Rectal smooth muscle tissue (tissue), 1 donor: Measurements from ENCODE around the gene LRRC8B.
"Not testable (repeated sequence)": the region's sequence is repeated elsewhere in the genome, so short reads cannot be mapped to it uniquely, and the experiment has no call there.

Source experiments
- H3K27ac ChIP-seq: one replicate; pipeline ENCODE4 v1.7.0; 2013; ENCODE audit warnings: low read depth, low read length, inconsistent platforms
- H3K27me3 ChIP-seq: one replicate; pipeline ENCODE4 v1.7.0; 2013; ENCODE audit warnings: low read length; ENCODE audit not compliant: control insufficient read depth, insufficient read depth
- H3K36me3 ChIP-seq: one replicate; pipeline ENCODE4 v1.7.0; 2013; ENCODE audit warnings: low read length; ENCODE audit not compliant: control insufficient read depth, insufficient read depth
- H3K4me1 ChIP-seq: one replicate; pipeline ENCODE4 v1.7.0; 2013; ENCODE audit warnings: low read length; ENCODE audit not compliant: control insufficient read depth, insufficient read depth
- H3K4me3 ChIP-seq: one replicate; pipeline ENCODE4 v1.7.0; 2013; ENCODE audit warnings: low read length
- H3K9ac ChIP-seq: one replicate; pipeline ENCODE4 v1.7.0; 2013; ENCODE audit warnings: low read length

Gene LRRC8B

DNA sequence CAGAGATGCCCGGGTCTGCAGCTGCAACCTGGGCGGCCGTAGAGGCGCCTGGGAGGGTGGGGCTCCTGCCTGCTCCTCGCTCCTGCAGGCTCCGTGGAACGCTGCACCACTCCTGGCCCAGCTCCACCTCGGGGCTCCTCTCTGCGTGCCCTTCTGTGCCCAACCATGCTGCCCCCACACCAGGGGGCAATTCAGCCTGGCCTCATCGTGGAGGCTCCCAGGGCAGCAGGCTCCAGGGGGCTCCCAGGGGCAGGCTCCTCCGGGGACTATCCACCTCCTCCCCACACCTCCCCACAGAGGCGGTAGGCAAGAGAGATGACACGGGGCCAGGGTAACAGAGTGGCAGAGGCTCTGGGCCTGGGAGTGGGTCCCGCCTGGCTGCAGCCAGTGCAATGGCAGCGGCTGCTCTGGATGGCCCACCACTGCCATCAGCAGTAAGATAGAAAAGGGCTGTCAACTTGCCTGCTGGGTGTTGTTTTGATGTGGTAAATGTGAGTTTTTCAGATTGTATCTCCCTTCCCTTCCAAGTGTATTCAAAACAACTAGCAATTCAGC lies 85.9 kb downstream of the LRRC8B start:
- no peaks in the 10 kb centered on the region for H3K36me3 ChIP-seq
- no peaks in the 10 kb centered on the region for H3K4me1 ChIP-seq
- H3K4me3 ChIP-seq = no peak overlapping the region
- H3K27ac ChIP-seq = no peak overlapping the region
- H3K27me3 ChIP-seq = no peaks in the 10 kb centered on the region
- no peak overlapping the region for H3K9ac ChIP-seq

DNA sequence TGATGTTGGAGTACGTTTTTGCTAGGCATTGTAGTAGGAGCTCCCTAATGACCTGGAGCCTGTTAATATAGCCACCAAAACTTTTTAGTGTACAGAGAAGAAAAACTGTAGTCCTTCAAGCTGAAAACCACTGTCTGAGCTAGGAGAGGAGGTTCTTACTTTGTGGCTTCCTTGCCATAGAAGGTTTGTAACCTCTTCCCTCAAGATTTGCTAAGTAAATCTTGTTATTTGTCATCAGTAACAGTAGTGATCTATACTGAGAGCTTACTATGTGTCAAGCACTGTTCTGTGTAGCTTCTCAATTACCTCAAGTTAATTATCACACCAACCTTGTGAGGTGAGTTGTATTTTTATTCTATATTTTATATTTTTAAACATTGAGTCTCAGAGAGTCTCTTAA lies 87.1 kb downstream of the LRRC8B start:
- no peaks in the 10 kb centered on the region for H3K36me3 ChIP-seq
- no peaks in the 10 kb centered on the region for H3K27me3 ChIP-seq
- H3K9ac ChIP-seq = no peak overlapping the region
- no peak overlapping the region for H3K27ac ChIP-seq
- H3K4me3 ChIP-seq = no peak overlapping the region
- no peaks in the 10 kb centered on the region for H3K4me1 ChIP-seq

GRCh38 chr1:89613928-89614327 lies 89.3 kb downstream of the LRRC8B start:
- no peak overlapping the region for H3K9ac ChIP-seq
- H3K4me3 ChIP-seq = no peak overlapping the region
- H3K27ac ChIP-seq = no peak overlapping the region
- H3K4me1 ChIP-seq = no peaks in the 10 kb centered on the region
- H3K36me3 ChIP-seq = no peaks in the 10 kb centered on the region
- H3K27me3 ChIP-seq = no peaks in the 10 kb centered on the region

DNA sequence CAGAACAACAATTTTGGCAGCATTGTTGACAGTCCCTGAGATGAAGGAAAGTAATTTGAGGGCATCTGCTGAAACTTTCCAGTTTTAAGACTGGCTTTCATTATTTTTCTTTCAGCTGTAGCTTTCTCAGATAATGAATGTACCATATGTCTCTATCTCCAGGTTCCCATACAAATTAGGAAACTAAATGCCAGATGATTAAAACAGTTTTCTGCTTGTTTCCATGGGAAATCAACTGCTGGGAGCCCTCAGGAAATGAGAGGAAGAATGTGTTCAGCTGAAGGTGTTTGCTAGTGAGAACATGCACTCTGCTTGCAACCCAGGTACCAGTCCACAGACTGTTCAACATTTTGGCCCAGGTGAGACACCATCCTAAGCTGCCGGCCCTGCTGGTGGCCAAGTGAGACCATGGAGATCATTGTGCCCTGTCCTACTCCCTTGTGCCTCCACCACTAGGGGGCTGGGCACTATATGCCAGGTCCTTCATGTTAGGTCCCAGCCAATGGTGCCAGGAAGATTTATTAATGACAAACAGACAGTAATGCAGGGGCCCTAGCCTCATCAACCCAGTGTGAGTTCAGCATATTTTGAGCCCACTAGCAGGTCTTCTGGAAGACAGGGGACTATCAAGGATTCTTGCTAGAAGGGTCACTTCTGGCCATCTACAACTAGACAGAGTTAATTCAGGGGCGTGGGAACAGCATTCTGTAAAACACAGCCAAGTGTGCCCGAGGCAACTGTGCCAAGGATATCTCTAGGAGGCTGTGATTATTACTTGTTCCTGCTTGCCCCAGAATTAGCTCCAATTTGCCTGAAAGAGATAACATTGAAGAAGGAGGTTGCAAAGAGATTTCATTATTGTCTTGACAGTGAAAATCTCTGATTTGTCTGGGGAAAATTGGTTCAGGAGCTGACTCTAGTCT lies 91.3 kb downstream of the LRRC8B start:
- Histone ChIP-seq H3K36me3 (no peaks in the 10 kb centered on the region), H3K4me3 (no peak overlapping the region), H3K4me1 (no peaks in the 10 kb centered on the region), H3K9ac (no peak overlapping the region), H3K27ac (no peak overlapping the region), H3K27me3 (no peaks in the 10 kb centered on the region)

DNA sequence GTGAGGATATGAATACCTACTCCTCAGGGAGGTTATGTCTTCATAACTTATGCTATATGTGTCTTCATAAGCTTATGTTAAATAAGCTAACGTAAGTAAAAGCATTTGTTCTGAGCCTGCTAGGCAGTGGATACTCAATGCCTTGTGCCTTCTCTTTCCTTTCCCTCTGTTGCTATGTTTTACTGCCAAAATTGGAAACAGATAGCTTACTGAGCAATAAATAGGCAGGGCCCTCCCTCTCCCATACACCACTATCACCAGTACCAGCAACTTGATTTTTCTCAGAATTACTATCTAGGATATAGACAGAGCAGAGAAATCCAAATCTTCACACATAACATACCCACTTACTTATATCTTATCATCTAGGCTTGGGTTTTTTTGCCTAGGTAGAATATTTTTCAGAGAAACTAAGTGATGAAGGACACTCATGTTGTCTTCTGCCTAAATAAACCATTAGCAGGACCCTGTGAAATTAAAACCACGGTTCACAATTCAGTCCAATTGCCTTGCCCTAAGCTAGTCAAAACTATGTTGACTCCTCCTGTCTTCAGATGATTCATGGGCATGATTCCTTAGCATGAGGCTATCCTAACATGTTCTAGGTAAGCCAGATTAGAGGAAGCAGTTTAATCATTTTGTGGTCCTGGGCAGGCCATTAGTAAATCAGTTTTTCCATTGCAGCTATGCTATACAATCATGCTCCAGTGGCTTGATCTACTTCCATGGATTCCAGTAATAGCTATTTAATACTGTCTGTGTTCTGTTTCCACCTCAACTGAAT lies 92.4 kb downstream of the LRRC8B start:
- Histone ChIP-seq H3K27me3 (no peaks in the 10 kb centered on the region), H3K27ac (no peak overlapping the region), H3K4me3 (no peak overlapping the region), H3K36me3 (no peaks in the 10 kb centered on the region), H3K4me1 (no peaks in the 10 kb centered on the region), H3K9ac (no peak overlapping the region)

GRCh38 chr1:89620664-89621063 lies 96.0 kb downstream of the LRRC8B start:
- no peak overlapping the region for H3K9ac ChIP-seq
- no peaks in the 10 kb centered on the region for H3K27me3 ChIP-seq
- H3K4me3 ChIP-seq = no peak overlapping the region
- no peak overlapping the region for H3K27ac ChIP-seq
- H3K4me1 ChIP-seq = no peaks in the 10 kb centered on the region
- no peaks in the 10 kb centered on the region for H3K36me3 ChIP-seq

DNA sequence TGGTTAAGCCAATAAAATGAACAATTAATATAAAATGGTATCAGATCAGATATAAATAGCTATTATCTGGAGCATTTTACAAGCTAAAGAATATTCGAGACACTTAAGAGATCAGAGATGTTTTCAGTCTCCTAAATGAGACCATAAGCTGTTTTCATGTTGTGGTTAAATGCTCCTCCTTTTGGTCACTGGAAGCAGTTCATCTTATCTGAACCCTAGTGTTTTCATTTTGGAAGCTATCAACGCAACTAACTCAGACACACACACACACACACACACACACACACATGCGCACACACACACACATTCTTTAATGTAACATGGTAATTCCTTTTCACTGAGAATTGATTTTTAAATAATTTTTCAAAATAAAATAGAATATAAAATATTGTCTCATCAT lies 98.3 kb downstream of the LRRC8B start:
- Histone ChIP-seq H3K9ac (no peak overlapping the region), H3K4me1 (no peaks in the 10 kb centered on the region), H3K27ac (no peak overlapping the region), H3K4me3 (no peak overlapping the region), H3K36me3 (no peaks in the 10 kb centered on the region), H3K27me3 (no peaks in the 10 kb centered on the region)

GRCh38 chr1:89624314-89624713 lies 99.7 kb downstream of the LRRC8B start:
- Histone ChIP-seq H3K27me3 (no peaks in the 10 kb centered on the region), H3K27ac (no peak overlapping the region), H3K36me3 (no peaks in the 10 kb centered on the region), H3K4me1 (no peaks in the 10 kb centered on the region), H3K9ac (no peak overlapping the region), H3K4me3 (no peak overlapping the region)

DNA sequence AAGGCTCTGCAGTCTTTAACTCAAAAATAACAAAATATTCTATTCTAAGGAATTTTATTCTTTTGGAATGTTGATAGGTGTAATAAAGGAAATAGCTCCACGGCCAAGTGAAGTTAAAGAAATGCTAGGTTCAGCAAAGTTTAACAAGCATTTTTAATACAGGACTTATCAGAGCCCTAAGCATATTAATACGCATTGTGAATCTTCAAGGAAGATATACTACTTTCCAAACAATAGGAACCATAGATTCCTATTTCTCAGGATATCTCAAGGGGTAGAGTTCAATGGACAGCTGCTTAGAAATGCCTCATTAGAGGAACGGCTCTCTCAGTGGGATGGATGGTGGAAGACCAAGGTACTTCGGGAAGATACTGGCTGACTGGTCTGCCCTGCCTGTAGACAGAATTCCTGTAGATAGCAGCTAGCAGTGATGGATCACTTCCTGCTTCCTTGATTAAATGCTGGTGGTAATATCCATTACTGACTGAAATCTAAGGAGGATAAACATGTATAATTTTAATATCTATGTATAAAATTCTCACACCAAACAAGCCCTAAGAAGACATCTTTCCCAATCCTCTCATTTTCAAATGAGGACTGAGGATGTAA lies 100.2 kb downstream of the LRRC8B start:
- H3K36me3 ChIP-seq = no peaks in the 10 kb centered on the region
- no peaks in the 10 kb centered on the region for H3K27me3 ChIP-seq
- no peak overlapping the region for H3K9ac ChIP-seq
- no peak overlapping the region for H3K4me3 ChIP-seq
- H3K4me1 ChIP-seq = no peaks in the 10 kb centered on the region
- no peak overlapping the region for H3K27ac ChIP-seq

GRCh38 chr1:89627596-89627962 lies 103.0 kb downstream of the LRRC8B start:
- H3K4me1 ChIP-seq = no peaks in the 10 kb centered on the region
- H3K4me3 ChIP-seq = no peak overlapping the region
- no peaks in the 10 kb centered on the region for H3K36me3 ChIP-seq
- H3K27ac ChIP-seq = no peak overlapping the region
- no peaks in the 10 kb centered on the region for H3K27me3 ChIP-seq
- H3K9ac ChIP-seq = no peak overlapping the region

GRCh38 chr1:89629146-89629545 lies 104.5 kb downstream of the LRRC8B start:
- H3K36me3 ChIP-seq = no peaks in the 10 kb centered on the region
- peaks cover 5% of the 10 kb centered on the region for H3K27me3 ChIP-seq
- H3K4me1 ChIP-seq = no peaks in the 10 kb centered on the region
- H3K9ac ChIP-seq = no peak overlapping the region
- no peak overlapping the region for H3K27ac ChIP-seq
- H3K4me3 ChIP-seq = no peak overlapping the region

DNA sequence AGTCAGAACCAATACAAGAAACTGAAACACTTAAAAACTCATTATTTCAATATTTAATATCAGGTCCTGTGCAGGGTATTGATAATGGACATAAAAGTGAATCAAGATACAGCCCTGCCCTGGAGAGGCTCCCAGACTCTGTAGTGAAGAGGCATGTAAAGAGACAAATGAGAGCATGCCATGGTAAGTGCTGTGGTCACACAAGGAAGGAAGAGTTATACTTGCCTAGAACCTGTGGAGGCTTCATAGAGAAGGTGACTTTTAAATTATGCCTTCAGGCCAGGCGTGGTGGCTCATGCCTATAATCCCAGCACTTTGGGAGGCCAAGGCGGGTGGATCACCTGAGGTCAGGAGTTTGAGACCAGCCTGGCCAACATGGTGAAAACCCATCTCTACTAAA lies 105.0 kb downstream of the LRRC8B start:
- not testable (repeated sequence) for H3K36me3 ChIP-seq, H3K9ac ChIP-seq, H3K27ac ChIP-seq, H3K4me1 ChIP-seq, H3K27me3 ChIP-seq, H3K4me3 ChIP-seq
